Right lobe of liver (tissue), 6 donors: ENCODE data around the gene CCDC137. TPM values are rescaled to one million over a fixed set of nuclear protein-coding genes. Genes with fewer than 3 reads are reported as not detected.

Source experiments
- ATAC-seq, 4 donors: fragments of 200-7000 bp; cut with Tn5 transposase; one replicate each; pipeline ENCODE4 v1.9.1; 2020; ENCODE audit warnings: mild to moderate bottlenecking in 4 of 4, moderate library complexity in 4 of 4
- DNase-seq, 3 donors: peaks; one replicate each; pipeline ENCODE4 v3.0.0-alpha.2; 2020
- H3K27ac ChIP-seq, 3 donors: fragments of 200-600 bp; one replicate each; pipeline ENCODE4 v1.8.0; 2022
- H3K27me3 ChIP-seq, 2 donors: fragments of 200-600 bp; one replicate each; pipeline ENCODE4 v1.8.0; 2022
- H3K36me3 ChIP-seq, 4 donors: fragments of 200-600 bp; sonication (generic) in 1 of 4; one replicate each; pipeline versions ENCODE4 v1.5.1 to v1.8.0; 2017 to 2022; ENCODE audit warnings: control low read depth in 1 of 4
- H3K4me1 ChIP-seq, 4 donors: fragments of 200-600 bp; sonication (generic) in 1 of 4; one replicate each; pipeline versions ENCODE4 v1.5.1 to v1.8.0; 2017 to 2022; ENCODE audit warnings: control low read depth in 1 of 4
- H3K4me3 ChIP-seq, 3 donors: fragments of 200-600 bp; one replicate each; pipeline ENCODE4 v1.8.0; 2022
- H3K9me3 ChIP-seq, 4 donors: fragments of 200-600 bp; sonication (generic) in 1 of 4; one replicate each; pipeline versions ENCODE4 v1.5.1 to v1.8.0; 2017 to 2022; ENCODE audit warnings: control low read depth in 1 of 4
- POLR2A ChIP-seq: fragments of 450-650 bp; IDR thresholded peaks from one replicate; pipeline ENCODE4 v1.6.1; 2017; ENCODE audit warnings: antibody characterized with exemption, mild to moderate bottlenecking
- WGBS: methylation state at CpG from one replicate; pipeline ENCODE4 v1.1.6; 2018; ENCODE audit warnings: low coverage, low lambda C conversion rate; ENCODE audit not compliant: insufficient coverage; ENCODE audit errors: missing lambda C conversion rate; 5-methylcytosine and 5-hydroxymethylcytosine counted together
- intact Hi-C, 2 donors: fragments of 100-400 bp; cut with DNase I; formaldehyde crosslinking; loops; one replicate each; pipeline versions ENCODE4 v1.11.2 to v1.14.1; 2022
- total RNA-seq, 6 experiments: library from RNA; depleted of rRNA in 2 of 6; stranded (reverse); fragments of >200 nt in 2 of 6; fragmentation: NEBNext Ultra II Directional in 3 of 6; extraction: Animal tissue kit (Norgen Biotek cat#: 25700) in 3 of 6; gene quantifications; one replicate each; pipeline versions ENCODE4 v1.1.0 to v1.2.4, GENCODE V29; 2016 to 2023
- TF ChIP-seq, protein P1 (sequence below), 4 donors: fragments of 200-600 bp in 3 of 4; fragments of 450-650 bp in 1 of 4; IDR thresholded peaks; one replicate each; pipeline versions ENCODE4 v1.5.1 to v1.8.0; 2016 to 2022; ENCODE audit warnings: antibody characterized with exemption in 4 of 4, mild to moderate bottlenecking in 2 of 4
- donor health status: DM: no; HTN: yes; CAD: no.
- donor health status: DM: no; HTN: no; CAD: no.
- donor health status: DM: no; HTN: no; CAD: no.
- donor health status: DM: no; HTN: yes; CAD: no.
- donor health status: DM: no; HTN: yes; CAD: no.

Gene CCDC137
- total RNA-seq, 6 experiments from 2014 or later: 5.5 to 35.0 (median 6.5) TPM

- ATAC-seq (no peak), DNase-seq (no peak)
- WGBS: 19% methylated on average over 4 of the region's 78 CpGs
- H3K4me3 ChIP-seq: no peak overlapping the region
- intact Hi-C loops: no loop called here
- H3K9me3 ChIP-seq: no peaks in the 10 kb centered on the region
- H3K4me1 ChIP-seq: no peaks in the 10 kb centered on the region
- peaks cover 0 to 11% of the 10 kb centered on the region in 2 donors for H3K27me3 ChIP-seq
- H3K27ac ChIP-seq: no peak overlapping the region
- TF ChIP-seq, protein P1, sequence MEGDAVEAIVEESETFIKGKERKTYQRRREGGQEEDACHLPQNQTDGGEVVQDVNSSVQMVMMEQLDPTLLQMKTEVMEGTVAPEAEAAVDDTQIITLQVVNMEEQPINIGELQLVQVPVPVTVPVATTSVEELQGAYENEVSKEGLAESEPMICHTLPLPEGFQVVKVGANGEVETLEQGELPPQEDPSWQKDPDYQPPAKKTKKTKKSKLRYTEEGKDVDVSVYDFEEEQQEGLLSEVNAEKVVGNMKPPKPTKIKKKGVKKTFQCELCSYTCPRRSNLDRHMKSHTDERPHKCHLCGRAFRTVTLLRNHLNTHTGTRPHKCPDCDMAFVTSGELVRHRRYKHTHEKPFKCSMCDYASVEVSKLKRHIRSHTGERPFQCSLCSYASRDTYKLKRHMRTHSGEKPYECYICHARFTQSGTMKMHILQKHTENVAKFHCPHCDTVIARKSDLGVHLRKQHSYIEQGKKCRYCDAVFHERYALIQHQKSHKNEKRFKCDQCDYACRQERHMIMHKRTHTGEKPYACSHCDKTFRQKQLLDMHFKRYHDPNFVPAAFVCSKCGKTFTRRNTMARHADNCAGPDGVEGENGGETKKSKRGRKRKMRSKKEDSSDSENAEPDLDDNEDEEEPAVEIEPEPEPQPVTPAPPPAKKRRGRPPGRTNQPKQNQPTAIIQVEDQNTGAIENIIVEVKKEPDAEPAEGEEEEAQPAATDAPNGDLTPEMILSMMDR (IDR thresholded peaks at IDR 0.05): no peak
- TF ChIP-seq POLR2A: no peak
- H3K36me3 ChIP-seq: no peaks in the 10 kb centered on the region
Measured at GRCh38 chr17:81648013-81648706, 18.4 kb upstream of the CCDC137 start.

DNA sequence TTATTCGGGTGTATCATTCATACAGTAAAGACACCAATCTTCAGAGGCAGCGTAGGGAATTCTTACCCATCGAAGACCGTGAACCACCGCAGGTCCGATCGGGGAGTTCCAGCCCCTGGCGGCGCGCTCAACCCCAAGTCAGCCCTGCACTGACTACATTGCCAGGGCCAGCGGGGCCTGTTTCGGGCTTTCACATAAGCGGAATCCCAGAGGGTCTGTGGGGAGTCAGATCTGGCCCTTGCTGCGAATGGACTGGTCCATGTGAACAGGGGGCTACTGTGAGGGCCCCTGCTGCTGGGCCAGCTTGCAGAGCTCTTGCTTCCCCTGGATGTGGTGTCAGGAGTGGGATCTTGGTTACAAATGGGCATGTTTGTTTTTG is 17.8 kb upstream of the CCDC137 start:
- H3K27me3 ChIP-seq: peaks cover 0 to 11% of the 10 kb centered on the region in 2 donors
- intact Hi-C loops: no loop called here
- TF ChIP-seq, protein P1 (IDR thresholded peaks at IDR 0.05): no peak
- 74% methylated on average over 14 of the region's 14 CpGs for WGBS
- no peak for DNase-seq
- no peak overlapping the region for H3K4me3 ChIP-seq
- no peaks in the 10 kb centered on the region for H3K9me3 ChIP-seq
- H3K27ac ChIP-seq: no peak overlapping the region
- no peaks in the 10 kb centered on the region for H3K4me1 ChIP-seq
- H3K36me3 ChIP-seq: no peaks in the 10 kb centered on the region
- ATAC-seq: no peak

- WGBS: 80% methylated on average over 2 of the region's 9 CpGs
- intact Hi-C loops: no loop called here
- Histone ChIP-seq H3K27me3 (peaks cover 0 to 11% of the 10 kb centered on the region in 2 donors), H3K4me3 (no peak overlapping the region), H3K27ac (no peak overlapping the region), H3K4me1 (no peaks in the 10 kb centered on the region), H3K36me3 (no peaks in the 10 kb centered on the region), H3K9me3 (no peaks in the 10 kb centered on the region)
- TF ChIP-seq, protein P1 (IDR thresholded peaks at IDR 0.05): no peak
- TF ChIP-seq POLR2A: no peak
- no peak for DNase-seq
- ATAC-seq: no peak
Measured at GRCh38 chr17:81650951-81651350, 15.6 kb upstream of the CCDC137 start.

DNA sequence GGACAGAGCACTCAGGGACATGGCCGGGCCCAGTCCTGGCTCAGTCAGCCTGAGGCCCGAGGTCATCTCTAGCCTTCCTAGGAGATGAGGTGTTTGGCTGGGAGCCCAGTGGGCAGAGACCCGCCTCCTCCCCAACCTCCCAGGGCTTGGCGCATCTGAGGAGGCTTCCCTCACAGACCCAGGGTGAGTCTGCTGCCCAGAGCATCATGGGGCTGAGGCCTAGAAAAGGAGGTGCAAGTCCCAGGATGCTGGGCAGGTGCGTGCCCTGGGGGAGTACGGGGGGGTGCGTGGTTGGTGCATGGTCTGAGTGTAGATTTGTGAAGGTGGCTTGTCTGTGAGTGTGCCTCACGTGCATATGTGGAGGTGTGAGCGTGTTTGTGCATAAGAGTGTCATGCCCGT is 14.8 kb upstream of the CCDC137 start:
- TF ChIP-seq POLR2A: no peak
- TF ChIP-seq, protein P1 (IDR thresholded peaks at IDR 0.05): no peak
- WGBS: no CpG with 5 or more reads among the region's 10 CpGs
- no peak for ATAC-seq

More for the DNA sequence above, 14.8 kb upstream of the CCDC137 start:
- Histone ChIP-seq H3K27ac (no peak overlapping the region), H3K27me3 (peaks cover 0 to 11% of the 10 kb centered on the region in 2 donors), H3K4me1 (no peaks in the 10 kb centered on the region), H3K9me3 (no peaks in the 10 kb centered on the region), H3K36me3 (no peaks in the 10 kb centered on the region), H3K4me3 (no peak overlapping the region)
- DNase-seq: no peak
- intact Hi-C loops: no loop called here
